ENCODE results near the gene VPS13D.

The VPS13D gene

GRCh38 chr1:12405325-12406210 is 175.7 kb downstream of the VPS13D start:
- TF ChIP-seq, protein P1, sequence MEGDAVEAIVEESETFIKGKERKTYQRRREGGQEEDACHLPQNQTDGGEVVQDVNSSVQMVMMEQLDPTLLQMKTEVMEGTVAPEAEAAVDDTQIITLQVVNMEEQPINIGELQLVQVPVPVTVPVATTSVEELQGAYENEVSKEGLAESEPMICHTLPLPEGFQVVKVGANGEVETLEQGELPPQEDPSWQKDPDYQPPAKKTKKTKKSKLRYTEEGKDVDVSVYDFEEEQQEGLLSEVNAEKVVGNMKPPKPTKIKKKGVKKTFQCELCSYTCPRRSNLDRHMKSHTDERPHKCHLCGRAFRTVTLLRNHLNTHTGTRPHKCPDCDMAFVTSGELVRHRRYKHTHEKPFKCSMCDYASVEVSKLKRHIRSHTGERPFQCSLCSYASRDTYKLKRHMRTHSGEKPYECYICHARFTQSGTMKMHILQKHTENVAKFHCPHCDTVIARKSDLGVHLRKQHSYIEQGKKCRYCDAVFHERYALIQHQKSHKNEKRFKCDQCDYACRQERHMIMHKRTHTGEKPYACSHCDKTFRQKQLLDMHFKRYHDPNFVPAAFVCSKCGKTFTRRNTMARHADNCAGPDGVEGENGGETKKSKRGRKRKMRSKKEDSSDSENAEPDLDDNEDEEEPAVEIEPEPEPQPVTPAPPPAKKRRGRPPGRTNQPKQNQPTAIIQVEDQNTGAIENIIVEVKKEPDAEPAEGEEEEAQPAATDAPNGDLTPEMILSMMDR (IDR thresholded peaks at IDR 0.05), result no peak
- H3K27me3 ChIP-seq, result no peaks in the 10 kb centered on the region
- no peak overlapping the region for H3K4me3 ChIP-seq (ENCODE audit: low read depth in 1 of 2, low read length in 1 of 2)
- H3K27ac ChIP-seq, result no peak overlapping the region
- peaks cover 65% of the 10 kb centered on the region for H3K36me3 ChIP-seq
- H3K4me1 ChIP-seq (ENCODE audit: control insufficient read depth in 1 of 2, insufficient read depth in 1 of 2, low read depth in 1 of 2, low read length in 1 of 2), result no peaks in the 10 kb centered on the region
- H3K9me3 ChIP-seq, result peaks cover 6% of the 10 kb centered on the region

GRCh38 chr1:12406211-12407021 is 176.6 kb downstream of the VPS13D start:
- H3K4me3 ChIP-seq (ENCODE audit: low read depth in 1 of 2, low read length in 1 of 2), result no peak overlapping the region
- no peak overlapping the region for H3K27ac ChIP-seq
- H3K27me3 ChIP-seq, result no peaks in the 10 kb centered on the region
- TF ChIP-seq, protein P1 (IDR thresholded peaks at IDR 0.05), result no peak
- H3K36me3 ChIP-seq, result peaks cover 57% of the 10 kb centered on the region
- peaks cover 6% of the 10 kb centered on the region for H3K9me3 ChIP-seq
- H3K4me1 ChIP-seq (ENCODE audit: control insufficient read depth in 1 of 2, insufficient read depth in 1 of 2, low read depth in 1 of 2, low read length in 1 of 2), result no peaks in the 10 kb centered on the region

DNA sequence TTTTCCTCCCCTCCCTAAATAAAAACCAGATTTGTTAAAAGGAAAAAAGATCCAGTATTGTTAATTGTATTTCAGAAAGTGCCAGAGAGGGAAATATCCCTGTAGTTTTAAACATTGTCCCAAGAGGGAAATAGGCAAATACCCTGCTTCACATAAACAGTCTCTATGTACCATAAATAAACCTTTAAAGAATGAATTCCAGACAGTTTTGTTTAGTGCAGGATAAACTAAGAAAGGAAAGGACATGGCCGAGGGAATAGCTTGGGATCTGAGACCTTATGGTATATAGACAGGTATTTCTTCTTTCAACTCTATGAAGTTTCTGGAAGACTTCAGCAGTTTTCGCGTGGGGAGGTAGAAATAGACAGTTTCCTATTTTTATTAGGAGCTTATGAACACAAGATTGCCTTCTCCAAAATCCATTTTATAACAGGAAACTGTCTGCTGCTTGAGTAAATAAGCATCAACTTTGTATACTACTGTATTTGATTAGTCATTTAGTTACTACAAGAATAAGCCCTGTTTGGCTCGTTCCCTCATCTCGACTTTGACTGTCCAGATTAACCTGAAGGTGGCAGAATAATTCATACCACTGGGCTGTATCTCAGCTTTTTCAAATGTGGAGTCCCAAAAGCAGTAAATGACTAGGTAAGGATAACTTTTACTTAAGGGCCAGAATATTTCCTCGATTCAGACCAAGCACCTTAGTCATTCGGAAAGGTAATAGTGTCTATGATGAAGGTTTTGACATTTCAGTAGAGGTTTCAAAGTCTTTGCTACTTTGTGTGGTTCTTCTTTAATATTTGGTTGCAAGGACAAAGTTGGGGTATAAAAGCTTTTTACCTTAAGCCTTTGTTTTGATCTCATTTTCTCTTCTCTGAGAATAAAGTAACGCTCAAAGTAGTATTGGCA is 177.5 kb downstream of the VPS13D start:
- H3K27ac ChIP-seq, result no peak overlapping the region
- TF ChIP-seq, protein P1 (IDR thresholded peaks at IDR 0.05), result no peak
- H3K27me3 ChIP-seq, result no peaks in the 10 kb centered on the region
- H3K9me3 ChIP-seq, result peaks cover 6% of the 10 kb centered on the region
- H3K36me3 ChIP-seq, result peaks cover 48% of the 10 kb centered on the region
- no peaks in the 10 kb centered on the region for H3K4me1 ChIP-seq (ENCODE audit: control insufficient read depth in 1 of 2, insufficient read depth in 1 of 2, low read depth in 1 of 2, low read length in 1 of 2)
- H3K4me3 ChIP-seq (ENCODE audit: low read depth in 1 of 2, low read length in 1 of 2), result no peak overlapping the region

GRCh38 chr1:12407962-12408454 is 178.2 kb downstream of the VPS13D start:
- Histone ChIP-seq H3K4me1 (ENCODE audit: control insufficient read depth in 1 of 2, insufficient read depth in 1 of 2, low read depth in 1 of 2, low read length in 1 of 2) (no peaks in the 10 kb centered on the region), H3K27ac (no peak overlapping the region), H3K4me3 (ENCODE audit: low read depth in 1 of 2, low read length in 1 of 2) (no peak overlapping the region), H3K36me3 (peaks cover 41% of the 10 kb centered on the region), H3K9me3 (peaks cover 6% of the 10 kb centered on the region), H3K27me3 (no peaks in the 10 kb centered on the region)
- TF ChIP-seq, protein P1 (IDR thresholded peaks at IDR 0.05), result no peak

- H3K4me1 ChIP-seq (ENCODE audit: control insufficient read depth in 1 of 2, insufficient read depth in 1 of 2, low read depth in 1 of 2, low read length in 1 of 2), result no peaks in the 10 kb centered on the region
- peaks cover 6% of the 10 kb centered on the region for H3K9me3 ChIP-seq
- H3K27ac ChIP-seq, result no peak overlapping the region
- no peak overlapping the region for H3K4me3 ChIP-seq (ENCODE audit: low read depth in 1 of 2, low read length in 1 of 2)
- TF ChIP-seq, protein P1 (IDR thresholded peaks at IDR 0.05), result no peak
- H3K36me3 ChIP-seq, result peaks cover 34% of the 10 kb centered on the region
- H3K27me3 ChIP-seq, result no peaks in the 10 kb centered on the region
These were observed 178.8 kb downstream of the VPS13D start for GRCh38 chr1:12408662-12409061.
